ENCODE measurements around the gene PDE4A.
"Not testable (repeated sequence)": the region's sequence is repeated elsewhere in the genome, so short reads cannot be mapped to it uniquely, and the experiment has no call there.

PDE4A gene

GRCh38 chr19:10403137-10404021 is 17.0 kb upstream of the PDE4A start, which contains the start of gene CDC37:
Gene CDC37, minus strand, starts transcription at chr19:10403542. Its CDS starts 63 bp downstream, at chr19:10403479.
- DNase-seq (ENCODE audit: low read depth), result peak; percentile 96

GRCh38 chr19:10404888-10405820 is 15.2 kb upstream of the PDE4A start:
- no peak for DNase-seq (ENCODE audit: low read depth)

GRCh38 chr19:10406191-10406590 is 14.1 kb upstream of the PDE4A start:
- no peak for DNase-seq (ENCODE audit: low read depth)

GRCh38 chr19:10407096-10407495 is 13.2 kb upstream of the PDE4A start:
- no peak for DNase-seq (ENCODE audit: low read depth)

GRCh38 chr19:10408511-10409283 is 11.6 kb upstream of the PDE4A start:
- DNase-seq (ENCODE audit: low read depth), result no peak

- DNase-seq (ENCODE audit: low read depth), result not testable (repeated sequence)
Measured at GRCh38 chr19:10411224-10411623, 9.1 kb upstream of the PDE4A start.

- DNase-seq (ENCODE audit: low read depth), result no peak
Measured at GRCh38 chr19:10412257-10412977, 7.9 kb upstream of the PDE4A start.

- DNase-seq (ENCODE audit: low read depth), result no peak
Measured at GRCh38 chr19:10416083-10416379, 4.3 kb upstream of the PDE4A start.

GRCh38 chr19:10416380-10417257 is 3.7 kb upstream of the PDE4A start:
- peak; percentile 85 for DNase-seq (ENCODE audit: low read depth)

- DNase-seq (ENCODE audit: low read depth), result no peak
Measured at GRCh38 chr19:10417541-10418234, 2.6 kb upstream of the PDE4A start.

GRCh38 chr19:10418235-10418484 is 2.2 kb upstream of the PDE4A start:
- no peak for DNase-seq (ENCODE audit: low read depth)

GRCh38 chr19:10418485-10419199 is 1.7 kb upstream of the PDE4A start:
- no peak for DNase-seq (ENCODE audit: low read depth)

- no peak for DNase-seq (ENCODE audit: low read depth)
Measured at GRCh38 chr19:10419200-10419645, 1.1 kb upstream of the PDE4A start.

GRCh38 chr19:10419646-10420443 is 493 bp upstream of the PDE4A start:
- no peak for DNase-seq (ENCODE audit: low read depth)

GRCh38 chr19:10421240-10422045 is 1.1 kb downstream of the PDE4A start:
- no peak for DNase-seq (ENCODE audit: low read depth)

- DNase-seq (ENCODE audit: low read depth), result no peak
Measured at GRCh38 chr19:10422046-10422461, 1.7 kb downstream of the PDE4A start.

GRCh38 chr19:10422846-10423245 is 2.5 kb downstream of the PDE4A start:
- DNase-seq (ENCODE audit: low read depth), result no peak

Measured in stimulated activated CD8-positive, alpha-beta memory T cell treated with anti-CD3 and anti-CD28 coated beads, Interleukin-7, amount 100 ng/mL, for 24 hours (primary cell).